Caco-2 (cell line): ENCODE results near the gene ZCCHC3. TPM values are rescaled to one million over a fixed set of nuclear protein-coding genes. Genes with fewer than 3 reads are reported as not detected.

Experiments used
- BruUV-seq: library from RNA; stranded (reverse); fragments of 400-500 nt; replicated peaks from 2 replicates; lab custom pipeline; 2021; lab: Mats Ljungman, UMichigan
- CTCF ChIA-PET: fragments of 300-600 bp; sonication (Branson Sonifier 250); formaldehyde crosslinking; loops from one replicate; lab custom pipeline; 2022; ENCODE audit warnings: antibody characterized with exemption; lab: Charles Lee
- POLR2A ChIA-PET: fragments of 300-600 bp; sonication (Branson Sonifier 250); formaldehyde crosslinking; loops from one replicate; lab custom pipeline; 2022; ENCODE audit warnings: antibody characterized with exemption; lab: Charles Lee
- DNase-seq, 2 experiments: peaks; one replicate each; pipeline versions ENCODE4 v3.0.0 to v3.0.0-alpha.2; 2020 to 2022
- H3K27me3 ChIP-seq: replicated peaks from 2 replicates; pipeline ENCODE4 v1.6.0; 2011; ENCODE audit warnings: low read length; ENCODE audit not compliant: control insufficient read depth, insufficient read depth
- H3K36me3 ChIP-seq: 2 replicates; pipeline ENCODE4 v1.5.1; 2011; ENCODE audit warnings: low read length; ENCODE audit not compliant: control insufficient read depth, insufficient read depth
- H3K4me1 ChIP-seq: fragments of 250-450 bp; sonication (Bioruptor Pico); 2 replicates; pipeline ENCODE4 v1.5.1; 2020; ENCODE audit warnings: mild to moderate bottlenecking
- H3K4me3 ChIP-seq: 2 replicates; pipeline ENCODE4 v1.5.1; 2011; ENCODE audit warnings: low read depth, mild to moderate bottlenecking, control low read depth, low read length
- H3K9me3 ChIP-seq: fragments of 250-450 bp; sonication (Bioruptor Pico); 2 replicates; pipeline ENCODE4 v1.5.1; 2020; ENCODE audit warnings: mild to moderate bottlenecking, moderate library complexity
- H3K27ac Mint-ChIP-seq: one replicate; pipeline ENCODE4 v1.8.0; 2022; ENCODE audit warnings: mixed read lengths; ENCODE audit not compliant: unreplicated experiment
- H3K27me3 Mint-ChIP-seq: one replicate; pipeline ENCODE4 v1.8.0; 2022; ENCODE audit warnings: mixed read lengths; ENCODE audit not compliant: insufficient read depth, unreplicated experiment
- H3K36me3 Mint-ChIP-seq: one replicate; pipeline ENCODE4 v1.8.0; 2022; ENCODE audit warnings: mild to moderate bottlenecking, mixed read lengths; ENCODE audit not compliant: insufficient read depth, unreplicated experiment
- H3K4me1 Mint-ChIP-seq: one replicate; pipeline ENCODE4 v1.8.0; 2022; ENCODE audit warnings: low read depth, mixed read lengths; ENCODE audit not compliant: unreplicated experiment
- H3K4me3 Mint-ChIP-seq: one replicate; pipeline ENCODE4 v1.8.0; 2022; ENCODE audit warnings: mild to moderate bottlenecking, moderate library complexity, mixed read lengths; ENCODE audit not compliant: unreplicated experiment
- H3K9me3 Mint-ChIP-seq: one replicate; pipeline ENCODE4 v1.8.0; 2022; ENCODE audit warnings: mixed read lengths; ENCODE audit not compliant: unreplicated experiment
- intact Hi-C: fragments of 100-400 bp; cut with micrococcal nuclease; formaldehyde crosslinking; loops from one replicate; pipeline ENCODE4 v1.10.0; 2022; ENCODE audit not compliant: unreplicated experiment
- total RNA-seq: library from RNA; stranded (reverse); gene quantifications from 2 replicates; pipeline ENCODE4 v1.2.3, GENCODE V29; 2022
- TF ChIP-seq, protein P1 (sequence below), 2 experiments: fragments of 200-600 bp in 1 of 2; IDR thresholded peaks; 1 replicate in 1 of 2; 2 replicates in 1 of 2; pipeline versions ENCODE4 v1.5.1 to v1.8.0; 2011 to 2022; ENCODE audit warnings: antibody characterized with exemption in 1 of 2, control low read depth in 1 of 2, inconsistent platforms in 1 of 2, low read depth in 1 of 2, low read length in 1 of 2, mild to moderate bottlenecking in 1 of 2, moderate library complexity in 1 of 2; ENCODE audit not compliant: insufficient read depth in 1 of 2, severe bottlenecking in 1 of 2, unreplicated experiment in 1 of 2

Gene ZCCHC3
- total RNA-seq, 1 experiment from 2014 or later, result 37.2 TPM

DNA sequence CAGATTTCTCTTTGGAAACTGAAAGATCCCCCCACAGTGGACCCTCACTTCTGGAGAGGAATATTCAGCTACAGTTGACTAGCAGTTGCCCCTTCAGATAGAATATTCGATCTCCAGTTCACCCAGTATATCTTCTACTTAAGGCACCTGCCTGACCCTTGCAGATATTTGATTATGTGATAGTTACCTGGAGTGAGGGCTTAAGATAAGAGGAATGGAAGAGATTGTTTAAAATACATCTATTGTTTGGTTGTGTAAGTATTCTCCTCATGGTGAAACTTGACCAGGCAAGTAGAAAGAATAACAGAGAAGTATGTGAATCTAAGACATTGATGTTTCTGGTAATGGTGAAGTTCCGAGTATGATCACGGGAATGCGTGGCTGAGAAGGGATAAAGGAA is 1.6 kb upstream of the ZCCHC3 start:
- Mint-ChIP-seq H3K9me3 (no peaks in the 10 kb centered on the region), H3K27ac (no peak overlapping the region), H3K36me3 (peaks cover 32% of the 10 kb centered on the region), H3K27me3 (no peaks in the 10 kb centered on the region), H3K4me3 (peak overlapping the region; percentile 95), H3K4me1 (peaks cover 13% of the 10 kb centered on the region)
- H3K9me3 ChIP-seq, result no peaks in the 10 kb centered on the region
- intact Hi-C loops, result no loop called here
- ChIA-PET POLR2A (no interaction called here), CTCF (no interaction called here)
- no peak overlapping the region for H3K4me3 ChIP-seq
- peaks cover 29% of the 10 kb centered on the region for H3K4me1 ChIP-seq
- no peak for DNase-seq
- H3K36me3 ChIP-seq, result peaks cover 4% of the 10 kb centered on the region
- no peaks in the 10 kb centered on the region for H3K27me3 ChIP-seq
- TF ChIP-seq, protein P1, sequence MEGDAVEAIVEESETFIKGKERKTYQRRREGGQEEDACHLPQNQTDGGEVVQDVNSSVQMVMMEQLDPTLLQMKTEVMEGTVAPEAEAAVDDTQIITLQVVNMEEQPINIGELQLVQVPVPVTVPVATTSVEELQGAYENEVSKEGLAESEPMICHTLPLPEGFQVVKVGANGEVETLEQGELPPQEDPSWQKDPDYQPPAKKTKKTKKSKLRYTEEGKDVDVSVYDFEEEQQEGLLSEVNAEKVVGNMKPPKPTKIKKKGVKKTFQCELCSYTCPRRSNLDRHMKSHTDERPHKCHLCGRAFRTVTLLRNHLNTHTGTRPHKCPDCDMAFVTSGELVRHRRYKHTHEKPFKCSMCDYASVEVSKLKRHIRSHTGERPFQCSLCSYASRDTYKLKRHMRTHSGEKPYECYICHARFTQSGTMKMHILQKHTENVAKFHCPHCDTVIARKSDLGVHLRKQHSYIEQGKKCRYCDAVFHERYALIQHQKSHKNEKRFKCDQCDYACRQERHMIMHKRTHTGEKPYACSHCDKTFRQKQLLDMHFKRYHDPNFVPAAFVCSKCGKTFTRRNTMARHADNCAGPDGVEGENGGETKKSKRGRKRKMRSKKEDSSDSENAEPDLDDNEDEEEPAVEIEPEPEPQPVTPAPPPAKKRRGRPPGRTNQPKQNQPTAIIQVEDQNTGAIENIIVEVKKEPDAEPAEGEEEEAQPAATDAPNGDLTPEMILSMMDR (IDR thresholded peaks at IDR 0.05; ENCODE audit: insufficient read depth in 1 of 2, low read depth in 1 of 2, low read length in 1 of 2, severe bottlenecking in 1 of 2, unreplicated experiment in 1 of 2), result no peak
- BruUV-seq, result no TSS peak

DNA sequence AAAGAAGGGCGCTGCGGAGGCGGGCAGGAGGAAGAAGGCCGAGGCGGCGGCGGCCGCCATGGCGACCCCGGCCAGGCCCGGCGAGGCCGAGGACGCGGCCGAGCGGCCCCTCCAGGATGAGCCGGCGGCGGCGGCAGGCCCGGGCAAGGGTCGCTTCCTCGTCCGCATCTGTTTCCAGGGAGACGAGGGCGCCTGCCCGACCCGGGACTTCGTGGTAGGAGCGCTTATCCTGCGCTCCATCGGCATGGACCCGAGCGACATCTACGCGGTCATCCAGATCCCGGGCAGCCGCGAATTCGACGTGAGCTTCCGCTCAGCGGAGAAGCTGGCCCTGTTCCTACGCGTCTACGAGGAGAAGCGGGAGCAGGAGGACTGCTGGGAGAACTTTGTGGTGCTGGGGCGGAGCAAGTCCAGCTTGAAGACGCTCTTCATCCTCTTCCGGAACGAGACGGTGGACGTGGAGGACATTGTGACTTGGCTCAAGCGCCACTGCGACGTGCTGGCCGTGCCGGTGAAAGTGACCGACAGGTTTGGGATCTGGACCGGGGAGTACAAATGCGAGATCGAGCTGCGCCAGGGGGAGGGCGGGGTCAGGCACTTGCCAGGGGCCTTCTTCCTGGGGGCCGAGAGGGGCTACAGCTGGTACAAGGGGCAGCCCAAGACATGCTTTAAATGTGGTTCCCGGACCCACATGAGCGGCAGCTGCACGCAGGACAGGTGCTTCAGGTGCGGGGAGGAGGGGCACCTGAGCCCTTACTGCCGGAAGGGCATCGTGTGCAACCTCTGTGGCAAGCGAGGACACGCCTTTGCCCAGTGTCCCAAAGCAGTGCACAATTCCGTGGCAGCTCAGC is 780 bp downstream of the ZCCHC3 start:
- H3K27me3 Mint-ChIP-seq, result no peaks in the 10 kb centered on the region
- POLR2A ChIA-PET, result interaction anchor here (0.5 to 2.9 kb wide), 3 partner anchors 26 to 42 kb away, joined by 4 to 12 read pairs (median 5); partner anchors contain the start of gene SOX12
- H3K36me3 ChIP-seq, result peaks cover 4% of the 10 kb centered on the region
- BruUV-seq, result no TSS peak
- no peaks in the 10 kb centered on the region for H3K9me3 Mint-ChIP-seq
- no peaks in the 10 kb centered on the region for H3K27me3 ChIP-seq
- H3K27ac Mint-ChIP-seq, result peak overlapping the region; percentile 99
- no peaks in the 10 kb centered on the region for H3K9me3 ChIP-seq
- intact Hi-C loops, result loop anchor here (1.0 kb wide), 1 partner anchor 27 kb away; the partner anchor contains the start of gene SOX12
- peak; percentile 63 to 71 for DNase-seq
- H3K4me3 Mint-ChIP-seq, result peak overlapping the region; percentile 95
- peaks cover 32% of the 10 kb centered on the region for H3K36me3 Mint-ChIP-seq
- peak overlapping the region; percentile 64 for H3K4me3 ChIP-seq
- TF ChIP-seq, protein P1 (IDR thresholded peaks at IDR 0.05; ENCODE audit: insufficient read depth in 1 of 2, low read depth in 1 of 2, low read length in 1 of 2, severe bottlenecking in 1 of 2, unreplicated experiment in 1 of 2), result no peak
- peaks cover 19% of the 10 kb centered on the region; the same call in 1 of the 2 replicates for H3K4me1 ChIP-seq
- CTCF ChIA-PET, result interaction anchor here (0.7 to 1.2 kb wide), 3 partner anchors 13 to 33 kb away, joined by 3 to 6 read pairs (median 6); no protein-coding TSS in a partner anchor
- H3K4me1 Mint-ChIP-seq, result peaks cover 13% of the 10 kb centered on the region

DNA sequence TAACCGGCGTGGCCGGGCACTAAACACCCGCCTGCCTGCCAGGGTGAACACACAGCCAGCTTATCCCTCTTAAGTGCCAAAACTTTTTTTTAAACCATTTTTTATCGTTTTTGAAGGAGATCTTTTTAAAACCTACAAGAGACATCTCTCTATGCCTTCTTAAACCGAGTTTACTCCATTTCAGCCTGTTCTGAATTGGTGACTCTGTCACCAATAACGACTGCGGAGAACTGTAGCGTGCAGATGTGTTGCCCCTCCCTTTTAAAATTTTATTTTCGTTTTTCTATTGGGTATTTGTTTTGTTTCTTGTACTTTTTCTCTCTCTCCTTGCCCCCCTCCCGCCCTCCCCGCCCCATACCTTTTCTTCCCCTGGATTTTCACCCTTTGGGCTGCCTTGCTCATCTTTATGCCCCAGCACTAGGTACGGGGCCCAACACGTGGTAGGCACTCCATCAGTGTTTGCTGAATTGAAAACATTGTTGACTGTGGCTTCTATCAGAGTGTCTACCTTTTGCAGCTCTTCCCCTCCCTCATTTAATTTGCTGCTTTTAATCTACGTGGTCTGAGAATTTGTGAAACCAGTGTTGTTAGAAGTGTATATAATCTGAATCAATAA is 1.5 kb downstream of the ZCCHC3 start:
- peak overlapping the region; percentile 64 for H3K4me3 ChIP-seq
- no TSS peak for BruUV-seq
- CTCF ChIA-PET, result interaction anchor here (1.2 kb wide), 1 partner anchor 32 kb away, joined by 3 read pairs; no protein-coding TSS in a partner anchor
- H3K4me1 ChIP-seq, result peaks cover 19% of the 10 kb centered on the region; the same call in 1 of the 2 replicates
- no peaks in the 10 kb centered on the region for H3K9me3 Mint-ChIP-seq
- no peak for DNase-seq
- POLR2A ChIA-PET, result interaction anchor here (0.5 to 2.9 kb wide), 2 partner anchors 26 to 41 kb away, joined by 5 to 12 read pairs; partner anchors contain the start of gene SOX12
- no peaks in the 10 kb centered on the region for H3K9me3 ChIP-seq
- TF ChIP-seq, protein P1 (IDR thresholded peaks at IDR 0.05; ENCODE audit: insufficient read depth in 1 of 2, low read depth in 1 of 2, low read length in 1 of 2, severe bottlenecking in 1 of 2, unreplicated experiment in 1 of 2), result no peak
- peaks cover 13% of the 10 kb centered on the region for H3K4me1 Mint-ChIP-seq
- H3K27me3 ChIP-seq, result no peaks in the 10 kb centered on the region
- H3K27me3 Mint-ChIP-seq, result no peaks in the 10 kb centered on the region
- intact Hi-C loops, result no loop called here
- H3K27ac Mint-ChIP-seq, result peak overlapping the region; percentile 99
- peak overlapping the region; percentile 95 for H3K4me3 Mint-ChIP-seq
- peaks cover 4% of the 10 kb centered on the region for H3K36me3 ChIP-seq
- peaks cover 32% of the 10 kb centered on the region for H3K36me3 Mint-ChIP-seq
